HG02943 (cell line): ENCODE data around the gene PNRC1.
"Not testable (repeated sequence)": the region's sequence is repeated elsewhere in the genome, so short reads cannot be mapped to it uniquely, and the experiment has no call there.

ENCODE experiments used
- ATAC-seq: cut with Tn5 transposase; IDR thresholded peaks from one replicate; pipeline ENCODE4 v1.9.1; 2021; ENCODE audit warnings: mild to moderate bottlenecking, low read depth, moderate library complexity; ENCODE audit not compliant: unreplicated experiment

The PNRC1 gene

DNA sequence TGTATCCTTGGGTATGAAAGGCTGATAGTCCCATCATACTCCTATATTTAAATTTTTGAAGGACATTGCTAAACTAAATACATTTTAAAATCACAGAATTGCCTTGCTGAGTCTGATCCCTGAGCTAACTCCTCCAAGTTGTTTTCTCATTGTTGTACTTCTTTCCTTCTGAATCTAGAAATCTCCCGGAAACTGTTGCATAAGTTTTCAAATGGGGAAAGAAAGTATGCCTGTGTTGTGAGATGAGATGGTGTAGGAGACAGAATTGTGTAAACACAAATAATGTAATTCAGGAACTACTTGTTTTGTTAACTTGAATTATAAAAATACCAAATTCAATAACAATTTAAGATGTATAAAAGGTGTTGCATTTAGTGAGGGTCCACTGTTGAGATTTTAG, 7.3 kb downstream of the PNRC1 start:
- no peak for ATAC-seq

DNA sequence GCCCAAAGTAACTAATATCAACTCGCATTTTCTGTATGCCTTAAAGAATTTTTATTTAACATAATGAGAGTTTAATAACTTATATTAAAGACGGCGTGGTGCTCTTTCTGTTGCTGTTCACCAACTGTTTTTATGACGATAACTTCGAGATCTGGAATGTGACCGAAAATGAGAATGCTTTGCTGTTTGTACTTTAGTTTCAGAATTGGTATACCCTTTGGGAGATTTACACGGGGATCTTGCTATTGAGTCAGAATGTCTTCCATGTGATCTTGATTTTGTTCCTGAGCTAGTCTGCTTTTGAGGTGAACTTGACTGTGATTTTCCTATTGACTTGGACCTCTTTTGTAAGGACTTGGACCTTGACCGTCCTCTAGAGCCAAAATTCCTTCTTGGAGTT, 17.9 kb downstream of the PNRC1 start:
- ATAC-seq = no peak

DNA sequence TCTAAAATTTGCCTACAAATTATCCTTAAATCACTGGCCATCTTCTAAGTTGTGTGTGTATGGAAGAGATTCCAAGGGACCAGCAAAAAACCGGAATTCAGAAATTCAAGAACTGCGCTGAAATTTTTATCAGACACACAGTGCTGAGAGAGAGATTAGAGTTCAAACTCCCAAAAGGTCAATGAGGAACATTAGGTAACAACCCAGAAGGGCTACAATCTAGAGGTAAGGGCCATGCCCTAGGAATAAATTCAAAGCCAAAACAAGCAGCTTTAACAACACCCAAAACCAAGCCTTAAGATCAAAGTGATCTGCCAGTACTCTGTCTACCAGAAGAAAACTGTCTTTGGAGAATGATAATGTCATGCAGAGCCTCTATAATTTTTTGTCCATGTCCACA, 19.6 kb downstream of the PNRC1 start:
- ATAC-seq = no peak

DNA sequence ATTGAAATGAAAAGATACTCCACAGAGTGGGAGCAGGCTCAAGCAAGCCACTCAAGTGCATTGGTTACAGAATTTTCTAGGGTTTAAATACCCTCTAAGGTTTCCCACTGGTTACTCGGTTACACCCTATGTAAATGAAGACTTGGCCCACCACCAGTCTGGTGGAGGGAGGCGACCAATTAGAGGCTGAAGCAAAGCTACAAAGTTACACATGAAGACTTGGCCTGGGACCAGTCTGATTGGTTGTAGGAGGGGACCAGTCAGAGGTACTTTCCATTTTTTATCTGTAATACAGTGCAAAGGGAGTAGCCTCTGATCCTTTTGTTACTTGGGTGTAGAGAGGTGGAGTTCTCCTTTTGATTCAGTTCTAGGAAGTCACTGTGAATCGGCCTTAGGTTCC, 29.7 kb downstream of the PNRC1 start:
- no peak for ATAC-seq

DNA sequence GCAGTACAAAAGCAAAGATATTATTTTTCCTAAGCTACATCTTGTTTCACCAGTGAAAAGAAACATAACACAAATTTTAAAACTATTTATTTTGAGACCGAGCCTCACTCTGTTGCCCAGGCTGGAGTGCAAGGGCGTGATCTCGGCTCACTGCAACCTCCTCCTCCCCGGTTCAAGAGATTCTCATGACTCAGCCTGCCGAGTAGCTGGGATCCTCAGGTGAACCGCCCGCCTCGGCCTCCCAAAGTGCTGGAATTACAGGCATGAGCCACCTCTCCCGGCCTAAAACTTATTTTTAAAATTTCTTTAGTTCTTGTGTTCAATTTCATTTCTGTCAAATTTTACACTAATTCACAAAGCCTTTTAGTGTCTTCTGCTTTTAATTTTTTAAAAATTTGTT, 31.4 kb downstream of the PNRC1 start:
- ATAC-seq = no peak

DNA sequence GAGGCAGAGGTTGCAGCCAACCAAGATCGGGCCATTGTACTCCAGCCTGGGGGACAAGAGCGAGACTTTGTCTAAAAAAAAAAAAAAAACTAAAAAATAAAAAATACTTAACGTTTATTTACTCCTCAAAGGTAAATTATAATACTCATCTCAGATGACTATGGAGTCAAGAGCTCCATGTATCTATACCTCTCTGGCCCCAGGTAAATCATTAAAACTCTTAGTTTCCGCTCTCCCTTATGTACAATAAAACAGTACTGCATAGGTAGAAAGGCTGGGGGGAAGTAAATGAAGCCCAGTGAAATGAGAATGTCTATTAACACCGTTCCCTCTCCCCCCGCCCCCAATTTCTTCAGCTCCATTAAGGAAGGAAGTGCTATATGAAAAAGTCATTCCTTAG, 36.2 kb downstream of the PNRC1 start:
- ATAC-seq = no peak

DNA sequence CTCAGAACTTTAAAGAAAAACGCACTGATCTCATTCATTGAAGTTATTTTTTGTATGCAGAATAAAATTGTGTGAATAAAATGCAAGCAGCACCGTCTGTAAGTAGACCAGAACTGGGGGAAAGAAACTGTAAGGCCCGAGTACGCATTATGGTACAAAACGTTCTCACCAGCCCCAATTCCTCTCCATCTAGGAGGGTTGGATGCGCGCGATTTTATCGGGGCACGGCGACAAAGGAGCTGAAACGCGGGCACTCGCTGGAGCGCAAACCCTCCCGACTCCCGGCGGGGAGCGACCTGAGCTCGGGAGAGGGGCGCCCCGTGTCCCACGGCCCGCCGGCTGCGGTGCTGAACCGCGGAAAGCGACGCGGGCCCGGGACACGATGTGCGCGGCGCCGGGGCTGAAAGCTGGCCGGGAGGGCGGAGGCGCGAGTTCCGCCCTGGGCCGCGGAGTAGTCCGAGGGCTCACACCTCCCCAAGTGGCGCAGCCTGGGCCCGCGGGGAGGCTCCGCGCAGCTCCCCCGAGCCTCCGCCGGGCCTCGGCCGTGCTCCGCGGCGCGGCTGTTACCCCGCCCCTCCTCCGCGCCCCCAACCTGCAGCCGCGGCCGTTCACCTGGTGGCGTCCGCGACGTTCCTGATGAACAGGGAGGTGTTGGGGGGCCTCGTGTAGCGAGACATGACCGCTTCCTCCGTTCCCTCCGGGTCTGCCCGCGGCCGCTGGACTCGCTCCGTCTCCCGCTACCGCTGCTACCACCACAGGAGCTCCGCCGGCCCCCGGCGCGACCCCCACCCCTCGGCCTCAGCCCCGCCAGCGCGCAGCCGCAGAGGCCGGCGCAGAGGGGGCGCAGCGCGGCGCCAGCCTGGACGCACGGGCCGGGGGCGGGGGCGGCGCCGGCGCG, 36.9 kb downstream of the PNRC1 start, which contains the start of gene SRSF12:
SRSF12 (minus strand) TSS at position 861 of the 898 bp plus-strand sequence; CDS start at position 677, 184 bp downstream.
- ATAC-seq = peak; percentile 65

DNA sequence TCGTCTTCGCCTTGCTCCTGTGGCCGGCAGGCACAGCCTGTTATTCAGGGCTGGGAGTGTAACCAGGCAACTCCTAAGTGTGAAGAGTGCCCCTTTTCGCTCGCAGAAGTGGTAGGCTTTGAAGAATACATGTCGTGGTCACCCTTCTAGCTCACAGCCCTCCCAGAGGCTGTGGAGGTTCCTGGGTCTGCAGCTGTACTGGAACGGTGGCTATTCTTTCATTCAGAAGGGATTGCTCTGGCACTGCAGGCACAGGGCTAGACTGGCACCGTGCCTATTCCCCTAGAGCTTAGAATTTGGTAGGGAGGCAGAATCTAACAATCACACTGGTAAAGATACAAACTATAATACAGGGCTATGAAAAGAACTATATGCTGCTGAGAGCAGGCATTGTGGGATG, 38.4 kb downstream of the PNRC1 start:
- no peak for ATAC-seq

DNA sequence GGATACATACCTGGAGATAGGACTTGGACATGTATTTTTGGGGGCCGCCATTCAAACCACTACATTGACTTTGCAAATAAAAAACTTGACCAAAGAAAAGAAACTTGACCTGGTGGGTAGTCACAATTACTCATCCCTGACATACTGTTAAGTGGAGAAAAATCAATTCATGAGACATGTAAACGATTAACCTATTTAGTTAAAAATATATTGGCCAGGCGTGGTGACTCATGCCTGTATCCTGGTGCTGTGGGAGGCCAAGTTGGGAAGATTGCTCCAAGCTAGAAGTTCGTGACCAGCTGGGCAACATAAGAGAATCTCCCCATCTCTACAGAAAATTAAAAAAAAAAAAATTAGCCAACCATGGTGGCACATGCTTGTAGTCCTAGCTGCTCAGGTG, 39.8 kb downstream of the PNRC1 start:
- no peak for ATAC-seq

DNA sequence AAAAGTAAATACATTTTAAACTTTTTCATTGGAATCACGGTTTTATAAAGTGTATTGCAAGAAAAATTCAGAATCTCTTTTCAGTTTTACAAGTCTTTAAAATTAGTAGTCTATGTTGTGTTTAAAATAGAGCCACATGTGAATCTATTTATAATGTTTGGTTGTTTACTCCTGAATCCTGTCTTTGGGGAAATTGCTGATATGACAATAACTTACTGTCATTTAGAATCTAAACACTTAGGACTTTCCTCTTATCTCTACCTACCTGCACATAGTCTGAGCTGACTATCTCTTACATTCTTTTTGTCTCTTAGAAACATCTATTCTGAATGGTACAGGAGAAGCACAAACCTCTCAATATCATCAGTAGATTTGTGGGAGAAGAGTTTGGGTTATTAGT, 41.4 kb downstream of the PNRC1 start:
- ATAC-seq = no peak

DNA sequence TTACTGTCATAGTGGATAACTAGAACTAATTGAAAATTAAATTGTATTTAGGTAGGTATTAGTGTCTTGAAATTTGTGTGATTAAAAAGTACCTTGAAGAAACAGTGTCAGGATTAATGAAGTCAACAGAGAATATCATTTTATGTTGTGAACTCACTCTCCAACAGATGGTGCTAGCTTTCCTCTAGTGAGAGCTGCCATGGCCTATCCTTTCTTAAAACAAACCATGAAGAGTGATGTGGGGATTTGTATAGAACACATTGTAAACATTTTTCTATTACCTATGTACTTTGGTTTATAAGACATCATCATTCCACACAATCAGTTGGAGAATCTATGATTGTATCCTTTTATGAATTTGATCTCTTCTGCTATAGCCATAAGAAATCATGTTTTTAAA, 42.1 kb downstream of the PNRC1 start:
- ATAC-seq = no peak

DNA sequence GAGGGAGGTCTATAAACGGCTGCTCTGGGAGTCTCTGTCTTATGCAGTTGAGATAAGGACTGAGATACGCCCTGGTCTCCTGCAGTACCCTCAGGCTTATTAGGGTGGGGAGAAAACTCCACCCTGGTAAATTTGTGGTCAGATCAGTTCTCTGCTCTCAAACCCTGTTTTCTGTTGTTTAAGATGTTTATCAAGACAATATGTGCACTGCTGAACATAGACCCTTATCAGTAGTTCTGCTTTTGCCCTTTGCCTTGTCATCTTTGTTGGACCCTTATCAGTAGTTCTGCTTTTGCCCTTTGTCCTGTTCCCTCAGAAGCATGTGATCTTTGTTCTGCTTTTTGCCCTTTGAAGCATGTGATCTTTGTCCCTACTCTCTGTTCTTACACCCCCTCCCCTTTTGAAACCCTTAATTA, 47.7 kb downstream of the PNRC1 start:
- not testable (repeated sequence) for ATAC-seq

DNA sequence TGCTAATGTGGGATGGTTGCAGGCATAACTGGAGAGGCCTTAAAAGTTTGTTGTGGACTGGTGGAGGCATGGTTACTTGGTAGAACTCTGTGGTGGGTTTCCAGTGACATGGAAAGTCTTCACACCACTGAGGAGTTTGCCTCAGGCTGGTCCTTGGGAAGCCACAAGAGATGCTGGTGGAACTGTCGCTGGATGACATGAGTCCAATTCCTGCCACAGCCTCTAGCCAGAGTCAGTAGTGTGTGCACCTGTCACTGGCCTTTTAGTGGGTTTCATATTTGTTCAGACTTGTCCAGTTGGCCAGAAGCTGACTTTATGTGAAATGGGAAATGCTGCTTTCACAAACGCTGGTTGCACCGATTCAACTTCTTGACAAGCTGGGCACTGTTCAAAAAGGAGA, 51.0 kb downstream of the PNRC1 start:
- ATAC-seq = no peak

DNA sequence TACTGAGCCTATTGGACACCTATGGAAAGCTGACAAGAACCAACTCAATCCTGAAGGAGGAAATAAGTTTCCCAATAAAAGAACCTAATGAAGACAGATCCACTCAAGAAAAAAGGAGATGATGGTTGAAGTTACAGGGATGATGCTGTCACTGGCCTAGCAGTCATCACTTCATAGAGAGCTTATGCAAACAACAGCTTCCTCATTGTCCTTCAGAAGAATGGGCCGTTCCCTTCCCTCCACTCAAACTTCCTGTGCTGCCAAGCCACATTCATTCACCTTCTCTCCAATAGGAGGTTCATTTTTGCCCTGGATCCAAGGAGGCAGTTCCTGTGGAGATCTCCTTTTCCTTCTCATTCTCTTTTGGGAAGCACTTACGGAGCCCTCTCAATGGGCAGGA, 51.5 kb downstream of the PNRC1 start:
- no peak for ATAC-seq

DNA sequence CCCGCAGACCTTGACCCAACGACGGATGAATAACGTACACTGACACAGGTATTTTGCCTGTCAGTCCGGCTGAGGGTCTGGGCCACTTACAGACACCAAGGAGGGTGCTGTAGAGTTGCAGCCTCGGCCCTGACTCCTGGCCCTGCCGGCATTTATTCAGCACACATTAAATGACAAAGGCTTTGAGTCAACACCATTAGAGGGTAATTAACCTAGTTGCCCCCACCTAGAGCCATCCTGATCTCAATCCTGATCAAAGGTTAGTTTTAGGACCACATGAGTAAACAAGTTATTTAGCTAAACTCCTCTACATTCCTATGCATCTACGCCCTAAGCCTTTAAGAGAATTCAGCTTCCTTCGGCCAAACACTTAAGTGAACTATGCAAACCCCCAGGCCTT, 53.4 kb downstream of the PNRC1 start:
- no peak for ATAC-seq

DNA sequence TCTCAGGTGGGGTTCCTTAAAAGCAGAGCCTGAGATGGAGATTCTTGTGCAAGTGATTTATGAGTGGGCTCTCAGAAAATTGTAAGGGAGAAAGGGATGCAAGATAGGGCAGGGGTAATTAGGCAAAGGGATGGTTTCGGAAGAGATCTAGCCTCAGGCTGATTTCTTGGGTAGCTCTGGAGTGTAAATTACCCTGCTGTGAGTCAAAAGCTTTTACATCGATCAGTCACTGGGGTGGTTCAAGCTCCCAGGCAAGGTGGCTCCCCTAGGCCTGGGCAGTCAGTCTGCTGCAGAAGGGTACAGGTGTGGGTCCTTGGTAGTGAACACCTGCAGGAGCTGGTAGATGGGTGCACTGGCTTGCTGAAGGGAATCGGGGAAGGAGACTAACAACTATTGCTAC, 54.2 kb downstream of the PNRC1 start:
- ATAC-seq = no peak
